Measurements from ENCODE around the gene SCAMP2. TPM values are rescaled to one million over a fixed set of nuclear protein-coding genes. Genes with fewer than 3 reads are reported as not detected.

SCAMP2 gene
- total RNA-seq, 1 experiment from 2014 or later, result 50.2 TPM

DNA sequence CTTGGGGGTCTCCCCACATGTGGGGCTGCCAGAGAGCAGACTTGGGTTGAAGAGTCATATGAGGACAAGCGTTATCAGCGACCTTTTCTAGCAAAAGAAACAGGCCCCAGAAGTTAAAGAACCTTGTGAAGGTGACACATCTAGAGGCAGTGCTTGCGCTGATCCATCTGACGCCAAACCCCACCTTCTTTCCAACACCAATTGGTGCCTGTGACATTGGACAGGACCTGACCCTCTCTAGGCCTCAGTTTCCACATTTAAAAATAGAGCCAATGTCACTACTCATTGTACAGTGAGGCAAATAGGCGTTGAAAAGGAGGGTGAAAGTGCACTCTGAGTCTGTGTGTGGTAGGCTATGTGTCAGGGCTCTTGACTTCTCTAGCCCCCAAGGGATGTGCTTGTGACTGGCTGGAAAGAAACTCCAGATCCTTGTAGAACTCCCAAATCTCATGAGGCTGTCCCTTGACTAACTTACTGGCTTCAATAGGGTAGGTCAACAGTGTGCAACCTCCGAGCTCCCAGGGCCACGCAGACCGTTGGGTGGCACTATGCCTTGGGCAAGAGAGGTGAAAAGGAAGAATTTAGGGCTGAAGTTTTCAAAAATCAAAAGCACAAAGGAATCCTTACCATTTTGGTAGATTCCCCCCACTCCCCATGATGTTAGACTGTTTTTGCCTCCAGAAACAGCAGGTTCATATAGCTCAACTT, 34.2 kb upstream of the SCAMP2 start:
- H2AK5ac ChIP-seq (ENCODE audit: insufficient read length, low read length), result no peak overlapping the region
- no peak overlapping the region for H4K5ac ChIP-seq (ENCODE audit: insufficient read length, low read depth, low read length)
- H4K91ac ChIP-seq (ENCODE audit: insufficient read length, low read depth, low read length), result no peak overlapping the region
- H3K27me3 Mint-ChIP-seq (ENCODE audit: low read depth), result no peaks in the 10 kb centered on the region
- H3K23ac ChIP-seq (ENCODE audit: insufficient read length, low read depth, low read length), result no peak overlapping the region
- no peaks in the 10 kb centered on the region for H3K79me1 ChIP-seq (ENCODE audit: insufficient read depth, low read depth, low read length, poor library complexity, severe bottlenecking)
- DNase-seq, result peak; percentile 39
- peaks cover 0 to 5% of the 10 kb centered on the region in 2 experiments; a peak in 1 of 5 replicates for H3K9me3 Mint-ChIP-seq
- H3K79me2 ChIP-seq (ENCODE audit: insufficient read depth, low read length), result no peaks in the 10 kb centered on the region
- no peak overlapping the region for H3K27ac ChIP-seq (ENCODE audit: insufficient read length, low read depth, low read length)
- no peak overlapping the region for H3K14ac ChIP-seq (ENCODE audit: insufficient read depth, low read length)
- peak overlapping the region; percentile 77 for H3K4me2 ChIP-seq (ENCODE audit: insufficient read depth, insufficient read length, low read length)
- H2BK120ac ChIP-seq (ENCODE audit: low read depth, low read length, poor library complexity, severe bottlenecking), result no peak overlapping the region
- peaks cover 37 to 50% (median 48%) of the 10 kb centered on the region in 3 experiments for H3K36me3 Mint-ChIP-seq (ENCODE audit: insufficient read depth in 1 of 3, low read depth in 3 of 3)
- H3K27me3 ChIP-seq (ENCODE audit: insufficient read depth, low read length), result no peaks in the 10 kb centered on the region
- no peaks in the 10 kb centered on the region for H3K4me1 ChIP-seq (ENCODE audit: insufficient read depth, low read length)
- no peak overlapping the region for H2BK12ac ChIP-seq (ENCODE audit: insufficient read length, low read depth, low read length)
- H4K20me1 ChIP-seq (ENCODE audit: control insufficient read depth, insufficient read depth, insufficient read length), result no peaks in the 10 kb centered on the region
- no CpG with 5 or more reads among the region's 8 CpGs for WGBS (ENCODE audit: extremely low coverage, insufficient read length, low lambda C conversion rate)
- H3K9ac ChIP-seq (ENCODE audit: extremely low read depth, insufficient read length, low read length), result peak overlapping the region; percentile 60
- peaks cover 9% of the 10 kb centered on the region for H3K23me2 ChIP-seq (ENCODE audit: insufficient read length, low read depth, low read length, poor library complexity, severe bottlenecking)
- peak overlapping the region; percentile 95 to 98 for H3K4me3 Mint-ChIP-seq
- H3K9me3 ChIP-seq (ENCODE audit: control insufficient read depth, low read depth, low read length), result no peaks in the 10 kb centered on the region
- no peak overlapping the region for H2BK15ac ChIP-seq (ENCODE audit: low read depth, low read length)
- H3K4ac ChIP-seq (ENCODE audit: low read depth, low read length), result no peak overlapping the region
- H2BK5ac ChIP-seq (ENCODE audit: insufficient read length, low read length), result no peak overlapping the region
- H3K56ac ChIP-seq (ENCODE audit: insufficient read length, low read depth, low read length), result no peak overlapping the region
- H2AFZ ChIP-seq (ENCODE audit: low read length), result peak overlapping the region; percentile 26
- no peak for TF ChIP-seq CTCF (conservative IDR thresholded peaks at IDR 0.05)
- no peak overlapping the region for H3K18ac ChIP-seq (ENCODE audit: insufficient read length, low read depth, low read length)
- H2BK20ac ChIP-seq (ENCODE audit: low read depth, low read length, poor library complexity, severe bottlenecking), result no peak overlapping the region
- H3K27ac Mint-ChIP-seq, result peak overlapping the region; percentile 89 to 97 (median 95)
- no peak overlapping the region for H3T11ph ChIP-seq (ENCODE audit: low read length)
- H3K4me1 Mint-ChIP-seq, result peaks cover 19 to 20% of the 10 kb centered on the region in 2 experiments
- H4K8ac ChIP-seq (replicated peaks; ENCODE audit: insufficient read length, low read depth, low read length), result no peak overlapping the region
